ENCODE measurements around the gene CHRM1.
"Not testable (repeated sequence)": the region's sequence is repeated elsewhere in the genome, so short reads cannot be mapped to it uniquely, and the experiment has no call there.

Gene CHRM1

DNA sequence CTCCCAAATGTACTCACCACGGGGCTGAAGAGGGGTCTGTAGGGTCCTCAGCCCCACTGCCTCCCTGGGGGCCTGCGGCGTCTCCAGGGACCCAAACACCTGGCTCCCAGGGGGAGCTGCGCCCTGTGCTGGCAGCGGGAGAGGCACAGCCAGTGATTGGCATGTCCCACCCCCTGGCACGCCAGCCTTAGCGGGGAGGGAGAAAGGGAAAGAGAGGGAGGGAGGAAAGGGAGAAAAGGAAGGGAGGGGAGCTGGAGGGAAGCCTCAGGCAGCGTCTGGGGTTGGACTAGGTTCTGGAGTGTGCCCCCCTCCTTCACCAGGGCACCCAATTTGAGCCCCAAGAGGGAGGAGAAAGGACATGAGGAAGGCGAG, at the start of gene CHRM1:
CHRM1 (minus strand) TSS at position 163 of the 372 bp plus-strand sequence. CDS start 10,263 bp downstream, outside the sequence.
- DNase-seq (ENCODE audit: low read depth) = no peak

- no peak for DNase-seq (ENCODE audit: low read depth)
These were observed 44.4 kb upstream of the CHRM1 start for GRCh38 chr11:62965574-62965973.

- no peak for DNase-seq (ENCODE audit: low read depth)
These were observed 41.2 kb upstream of the CHRM1 start for GRCh38 chr11:62962391-62962790.

GRCh38 chr11:62961017-62961570, 39.9 kb upstream of the CHRM1 start:
- no peak for DNase-seq (ENCODE audit: low read depth)

DNA sequence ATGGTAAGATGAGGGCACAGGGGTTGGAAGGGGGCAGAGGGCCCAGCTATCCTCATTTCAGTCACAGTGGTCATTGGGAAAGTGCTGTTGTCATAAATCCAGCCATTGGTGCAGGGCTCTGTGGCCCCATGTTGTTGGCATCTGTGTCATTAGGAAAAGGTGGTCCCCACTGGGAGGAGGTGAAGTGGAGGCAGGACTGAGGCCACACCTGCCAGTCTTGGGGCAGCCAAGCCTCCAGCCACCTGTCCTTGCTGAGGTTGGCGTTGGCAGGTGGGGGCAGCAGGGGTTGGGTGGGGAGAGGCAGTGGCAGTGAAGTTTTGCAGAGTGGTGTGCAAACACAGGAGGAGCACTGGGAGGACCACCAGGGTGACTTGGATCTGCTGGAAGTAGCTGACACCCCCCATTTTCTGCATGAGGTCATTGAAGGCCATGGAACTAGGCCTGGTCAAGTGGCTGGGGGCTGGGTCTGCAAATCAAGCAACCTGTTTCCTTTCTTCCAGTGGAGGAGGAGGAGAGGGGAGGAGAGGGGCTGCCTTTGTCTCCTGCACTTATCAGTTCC, 38.3 kb upstream of the CHRM1 start:
- no peak for DNase-seq (ENCODE audit: low read depth)

DNA sequence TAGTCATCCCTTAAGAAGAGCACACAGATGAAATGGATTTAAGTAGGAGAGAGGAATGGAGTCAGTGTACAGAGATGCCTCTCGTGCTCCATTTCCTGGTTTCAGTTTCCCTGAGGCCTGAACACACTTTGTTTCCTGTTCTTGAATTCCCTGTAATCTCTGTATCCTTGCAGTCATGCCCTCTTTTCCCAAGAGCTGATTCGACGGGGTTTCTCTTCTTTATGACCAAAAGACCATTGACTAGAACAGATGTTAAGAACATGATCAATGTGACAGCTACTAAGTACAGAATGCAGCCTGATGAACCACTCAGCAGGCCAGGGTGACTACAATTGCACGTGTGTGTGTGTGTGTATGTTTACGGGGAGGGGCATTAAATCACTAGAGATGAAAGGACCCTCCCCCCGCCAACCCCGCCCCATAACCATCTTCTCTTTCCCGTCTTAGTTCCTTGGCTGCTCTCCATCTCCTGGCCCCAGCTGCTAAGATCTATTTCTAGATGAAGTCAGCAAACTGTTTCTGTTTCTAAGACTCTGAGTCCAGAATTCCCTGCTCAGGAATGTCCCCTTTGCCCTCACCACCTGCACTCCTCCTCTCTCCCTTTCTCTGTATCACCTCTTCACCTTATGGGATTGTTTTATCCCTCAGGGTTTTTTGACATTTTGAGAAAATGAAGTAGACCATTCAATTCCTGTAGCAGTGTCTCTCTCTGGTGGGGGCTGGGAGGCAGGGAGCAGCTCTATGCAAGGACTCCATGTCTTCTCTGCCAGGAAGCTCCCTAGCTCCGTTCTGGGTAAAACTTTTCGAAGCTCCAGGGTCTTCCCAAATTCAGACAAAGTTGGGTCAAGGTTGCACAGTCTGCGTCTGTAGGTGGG, 37.6 kb upstream of the CHRM1 start:
- DNase-seq (ENCODE audit: low read depth) = no peak

GRCh38 chr11:62957147-62957546, 36.0 kb upstream of the CHRM1 start:
- no peak for DNase-seq (ENCODE audit: low read depth)

GRCh38 chr11:62954478-62954877, 33.3 kb upstream of the CHRM1 start:
- no peak for DNase-seq (ENCODE audit: low read depth)

- no peak for DNase-seq (ENCODE audit: low read depth)
These were observed 32.6 kb upstream of the CHRM1 start for GRCh38 chr11:62953811-62954210.

DNA sequence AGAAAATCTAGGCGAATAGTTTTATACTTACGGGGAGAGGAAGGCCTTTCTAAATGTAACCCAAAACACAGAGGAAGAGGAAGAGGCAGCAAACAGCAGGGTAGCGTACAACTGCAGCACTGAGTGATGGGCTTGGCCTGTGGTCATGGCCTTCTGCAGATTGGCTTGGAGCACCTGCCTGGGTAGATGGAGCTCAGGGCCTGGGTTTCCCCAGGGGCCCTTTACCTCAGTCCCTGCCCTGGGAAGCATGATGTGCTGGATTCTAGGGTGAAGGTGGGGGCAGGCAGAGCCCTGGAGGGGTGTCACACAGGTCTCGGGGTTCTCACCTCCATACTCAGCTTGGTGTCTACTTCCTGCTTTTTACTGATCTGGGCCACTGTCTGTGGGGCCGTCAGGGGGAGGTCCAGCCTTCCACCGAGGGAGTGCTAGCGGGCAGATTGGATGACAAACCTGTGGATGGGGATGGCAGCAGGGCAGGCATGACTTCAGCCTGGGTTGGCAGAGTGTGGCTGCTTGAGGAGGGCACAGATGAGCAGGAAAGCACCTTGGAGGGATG, 27.7 kb upstream of the CHRM1 start:
- no peak for DNase-seq (ENCODE audit: low read depth)

GRCh38 chr11:62945538-62945937, 24.4 kb upstream of the CHRM1 start:
- not testable (repeated sequence) for DNase-seq (ENCODE audit: low read depth)

DNA sequence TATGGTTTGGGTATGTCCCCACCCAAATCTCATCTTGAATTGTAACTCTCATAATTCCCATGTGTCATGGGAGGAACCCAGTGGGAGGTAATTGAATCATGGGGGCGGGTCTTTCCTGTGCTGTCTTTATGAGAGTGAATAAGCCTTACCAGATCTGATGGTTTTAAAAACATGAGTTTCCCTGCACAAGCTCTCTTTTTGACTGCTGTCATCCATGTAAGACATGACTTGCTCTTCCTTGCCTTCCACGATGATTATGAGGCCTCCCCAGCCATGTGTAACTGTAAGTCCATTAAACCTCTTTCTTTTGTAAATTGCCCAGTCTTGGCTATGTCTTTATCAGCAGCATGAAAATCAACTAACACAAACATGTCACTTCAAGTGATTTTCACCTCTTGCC, 16.4 kb upstream of the CHRM1 start:
- not testable (repeated sequence) for DNase-seq (ENCODE audit: low read depth)

- no peak for DNase-seq (ENCODE audit: low read depth)
These were observed 13.3 kb upstream of the CHRM1 start for GRCh38 chr11:62934496-62934785.

DNA sequence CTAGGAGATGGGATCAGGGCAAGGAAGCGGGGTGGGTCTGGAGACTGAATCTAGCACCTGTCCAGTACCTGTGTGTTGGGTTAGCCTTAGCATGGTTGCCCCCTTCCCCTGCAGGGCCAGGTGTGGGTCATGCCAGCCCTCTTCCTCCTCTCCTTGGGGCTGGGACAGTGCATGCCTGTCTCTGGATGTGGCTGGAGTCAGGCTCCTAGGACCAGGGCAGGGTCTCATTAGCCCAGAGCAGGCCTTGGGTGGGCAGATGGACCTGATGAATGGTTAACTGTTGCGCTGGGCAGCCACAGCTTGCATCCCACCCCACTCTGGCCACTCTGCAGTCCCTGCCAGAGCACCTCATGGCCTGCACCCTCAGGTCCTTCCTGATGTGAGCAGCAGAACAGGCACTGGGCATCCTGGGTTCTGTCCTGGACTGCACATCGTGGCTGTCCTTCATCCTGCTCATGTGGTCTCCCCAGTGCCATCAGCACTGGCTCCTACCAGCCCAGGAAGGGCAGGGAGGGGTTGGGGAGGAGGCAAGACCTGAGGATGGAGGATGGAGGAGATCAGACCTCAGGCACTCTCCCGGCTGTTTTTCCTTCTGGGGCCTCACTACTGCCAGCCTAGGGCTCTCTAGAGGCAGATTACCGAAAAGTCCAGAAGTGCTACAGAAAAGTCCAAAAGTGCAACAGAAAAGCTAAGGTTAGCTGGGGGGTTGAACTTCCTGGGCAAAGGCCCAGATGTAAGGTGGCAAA, 12.8 kb upstream of the CHRM1 start:
- DNase-seq (ENCODE audit: low read depth) = no peak

- no peak for DNase-seq (ENCODE audit: low read depth)
These were observed 12.1 kb upstream of the CHRM1 start for GRCh38 chr11:62933285-62933684.

DNA sequence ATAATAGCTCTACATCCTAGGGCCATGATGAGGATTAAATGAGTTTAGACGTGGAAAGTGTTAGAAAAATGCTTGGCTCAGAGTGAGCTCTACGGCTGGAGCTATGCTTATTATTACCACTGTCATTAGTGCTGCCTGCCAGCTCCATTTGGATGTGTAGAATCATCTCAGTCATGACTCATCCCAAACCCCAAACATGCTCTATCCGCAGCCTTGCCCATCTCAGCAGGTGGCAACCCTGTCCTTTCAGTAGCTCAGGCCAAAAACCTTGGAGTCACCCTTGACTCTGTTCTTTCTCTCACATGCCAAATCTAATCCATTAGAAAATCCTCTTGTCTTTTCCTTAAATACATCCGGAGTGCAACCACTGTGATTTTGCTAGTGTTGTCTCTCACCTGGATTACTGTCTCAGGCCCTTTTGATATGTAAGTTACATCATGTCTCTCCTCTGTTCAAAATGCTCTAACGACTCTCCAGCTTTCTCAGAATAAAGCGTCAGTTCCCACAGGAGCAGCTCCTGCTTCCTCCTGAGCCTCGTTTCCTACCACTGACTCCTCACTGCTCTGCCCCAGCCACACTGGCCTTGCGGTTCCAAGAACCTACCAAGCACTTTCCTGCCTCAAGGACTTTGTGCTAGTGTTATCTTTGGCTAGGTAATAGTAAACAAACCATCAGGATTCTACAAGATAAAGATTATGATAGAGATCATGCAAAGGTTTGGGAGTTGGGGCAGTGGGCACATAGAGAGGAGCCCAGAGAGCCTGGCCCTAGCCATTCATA, 10.5 kb upstream of the CHRM1 start:
- DNase-seq (ENCODE audit: low read depth) = no peak

- DNase-seq (ENCODE audit: low read depth) = no peak
These were observed 9.5 kb upstream of the CHRM1 start for GRCh38 chr11:62930666-62931065.

DNA sequence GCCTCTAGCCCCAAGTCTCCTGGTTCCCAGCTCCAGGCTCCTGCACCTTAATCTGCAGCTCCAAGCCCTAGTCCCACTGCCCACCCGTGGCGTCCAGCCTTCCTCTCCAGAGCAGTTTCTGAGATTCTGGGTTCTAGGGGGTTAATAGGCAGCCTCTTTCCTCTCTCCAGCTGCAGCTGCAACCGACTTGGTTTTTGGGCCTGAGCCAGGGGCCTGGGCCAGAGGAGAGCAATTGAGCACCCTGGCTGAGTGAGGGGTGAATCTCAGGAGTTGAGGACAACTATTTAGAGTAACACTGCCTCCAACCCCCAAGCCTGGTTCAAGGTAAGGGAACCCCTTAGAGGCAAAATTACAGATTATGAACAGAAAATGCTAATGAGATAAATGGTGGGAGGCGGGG, 9.0 kb upstream of the CHRM1 start:
- DNase-seq (ENCODE audit: low read depth) = no peak

GRCh38 chr11:62928011-62928410, 6.8 kb upstream of the CHRM1 start:
- no peak for DNase-seq (ENCODE audit: low read depth)

DNA sequence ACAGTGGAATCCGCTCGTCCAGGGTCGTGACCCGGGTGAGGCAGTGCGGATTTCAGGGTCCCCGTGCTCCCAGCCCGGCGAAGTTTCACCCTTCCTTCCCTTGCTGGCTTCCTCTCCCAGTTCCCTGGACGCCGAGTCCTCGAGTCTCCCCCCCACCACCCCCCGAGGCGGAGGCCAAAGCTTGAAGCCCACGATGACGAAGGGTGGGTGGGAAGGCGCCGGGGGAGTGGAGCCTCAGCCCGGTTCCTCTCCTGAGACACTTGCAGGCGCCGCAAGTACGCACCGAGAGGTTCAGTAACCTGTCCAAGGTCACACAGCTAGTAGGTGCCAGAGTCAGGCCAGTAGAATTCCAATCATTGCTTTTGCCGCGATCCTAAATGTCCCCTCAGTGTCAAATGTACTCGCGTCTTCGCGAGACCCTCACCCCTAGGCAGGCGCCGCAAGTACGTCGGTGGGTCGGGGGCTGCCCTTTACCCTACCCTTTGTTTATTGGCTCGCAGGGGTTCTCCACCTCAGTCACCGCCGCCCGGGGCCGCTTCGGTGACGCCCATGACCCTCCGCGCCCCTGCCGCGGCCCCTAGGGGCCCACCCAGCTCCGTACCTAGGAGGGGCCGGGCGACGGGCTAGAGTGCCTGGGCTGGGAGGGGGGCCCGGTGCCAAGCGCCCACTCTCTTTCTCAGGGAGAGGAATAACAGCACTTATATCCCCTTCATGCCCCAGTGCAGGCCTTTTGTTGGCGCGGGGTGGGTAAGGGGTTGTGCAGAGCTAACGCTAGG, 5.7 kb upstream of the CHRM1 start:
- DNase-seq (ENCODE audit: low read depth) = no peak
